Suprapubic skin (tissue), 4 donors: Measurements from ENCODE around the gene IKZF1. TPM values are rescaled to one million over a fixed set of nuclear protein-coding genes. Genes with fewer than 3 reads are reported as not detected.

Source experiments
- DNase-seq, 2 donors: peaks; one replicate each; pipeline ENCODE4 v3.0.0-alpha.2; 2019; ENCODE audit warnings: low spot score in 2 of 2
- H3K27ac ChIP-seq: fragments of 200-600 bp; sonication (generic); one replicate; pipeline ENCODE4 v1.5.1; 2019
- H3K27me3 ChIP-seq: fragments of 200-600 bp; sonication (generic); one replicate; pipeline ENCODE4 v1.5.1; 2019
- H3K36me3 ChIP-seq: fragments of 200-600 bp; sonication (generic); one replicate; pipeline ENCODE4 v1.5.1; 2019
- H3K4me1 ChIP-seq: fragments of 200-600 bp; sonication (generic); one replicate; pipeline ENCODE4 v1.5.1; 2019
- H3K4me3 ChIP-seq: fragments of 200-600 bp; sonication (generic); one replicate; pipeline ENCODE4 v1.5.1; 2019; ENCODE audit warnings: mild to moderate bottlenecking
- H3K9me3 ChIP-seq: fragments of 200-600 bp; sonication (generic); one replicate; pipeline ENCODE4 v1.5.1; 2019
- EP300 ChIP-seq: sonication (generic); formaldehyde crosslinking; IDR thresholded peaks from one replicate; pipeline ENCODE4 v1.6.1; 2017; ENCODE audit warnings: antibody characterized with exemption
- POLR2A ChIP-seq, 2 donors: fragments of 450-650 bp; IDR thresholded peaks; one replicate each; pipeline ENCODE4 v1.6.1; 2017; ENCODE audit warnings: antibody characterized with exemption in 2 of 2, mild to moderate bottlenecking in 2 of 2, moderate library complexity in 2 of 2
- POLR2AphosphoS5 ChIP-seq, 3 donors: sonication (generic); formaldehyde crosslinking; IDR thresholded peaks; one replicate each; pipeline ENCODE4 v1.6.1; 2017; ENCODE audit warnings: antibody characterized with exemption in 3 of 3
- WGBS: methylation state at CpG from one replicate; pipeline ENCODE4 v1.1.5; 2018; 5-methylcytosine and 5-hydroxymethylcytosine counted together
- total RNA-seq, 4 donors: library from RNA; depleted of rRNA; stranded (reverse); fragments of >200 nt; gene quantifications; one replicate each; pipeline ENCODE4 v1.1.0, GENCODE V29; 2016
- TF ChIP-seq, protein P1 (sequence below), 2 donors: fragments of 200-600 bp in 1 of 2; fragments of 450-650 bp in 1 of 2; sonication (generic) in 1 of 2; IDR thresholded peaks; one replicate each; pipeline ENCODE4 v1.5.1; 2016 to 2019; ENCODE audit warnings: antibody characterized with exemption in 2 of 2, mild to moderate bottlenecking in 1 of 2, moderate library complexity in 1 of 2

IKZF1 gene
- total RNA-seq, 4 donors from 2014 or later: 3.2 to 17.5 (median 6.2) TPM

DNA sequence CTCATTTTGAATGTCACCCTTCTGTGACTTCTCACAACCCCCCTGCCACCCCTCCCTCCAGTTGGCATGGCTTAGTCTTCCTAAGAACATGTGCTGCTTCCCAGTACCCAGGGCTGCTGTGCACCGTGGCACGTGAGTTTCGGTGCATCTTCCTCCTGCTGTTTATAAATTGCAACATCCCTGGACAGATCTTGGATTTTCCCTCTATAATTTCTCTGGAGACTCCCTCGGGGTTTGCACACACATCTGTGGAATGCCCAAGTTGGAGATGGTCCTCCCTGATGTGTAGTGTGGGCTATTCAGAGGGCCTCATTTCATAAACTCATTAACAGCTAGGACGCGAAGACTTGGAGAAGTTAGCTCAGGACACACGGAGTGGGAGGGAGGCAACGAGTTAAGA, 52.9 kb downstream of the IKZF1 start:
- Histone ChIP-seq H3K27me3 (no peaks in the 10 kb centered on the region), H3K9me3 (no peaks in the 10 kb centered on the region), H3K4me3 (no peak overlapping the region), H3K27ac (no peak overlapping the region), H3K4me1 (no peaks in the 10 kb centered on the region), H3K36me3 (no peaks in the 10 kb centered on the region)
- DNase-seq: no peak
- TF ChIP-seq POLR2A (IDR thresholded peaks at IDR 0.05) (no peak), EP300 (no peak), POLR2AphosphoS5 (IDR thresholded peaks at IDR 0.05) (no peak)
- TF ChIP-seq, protein P1, sequence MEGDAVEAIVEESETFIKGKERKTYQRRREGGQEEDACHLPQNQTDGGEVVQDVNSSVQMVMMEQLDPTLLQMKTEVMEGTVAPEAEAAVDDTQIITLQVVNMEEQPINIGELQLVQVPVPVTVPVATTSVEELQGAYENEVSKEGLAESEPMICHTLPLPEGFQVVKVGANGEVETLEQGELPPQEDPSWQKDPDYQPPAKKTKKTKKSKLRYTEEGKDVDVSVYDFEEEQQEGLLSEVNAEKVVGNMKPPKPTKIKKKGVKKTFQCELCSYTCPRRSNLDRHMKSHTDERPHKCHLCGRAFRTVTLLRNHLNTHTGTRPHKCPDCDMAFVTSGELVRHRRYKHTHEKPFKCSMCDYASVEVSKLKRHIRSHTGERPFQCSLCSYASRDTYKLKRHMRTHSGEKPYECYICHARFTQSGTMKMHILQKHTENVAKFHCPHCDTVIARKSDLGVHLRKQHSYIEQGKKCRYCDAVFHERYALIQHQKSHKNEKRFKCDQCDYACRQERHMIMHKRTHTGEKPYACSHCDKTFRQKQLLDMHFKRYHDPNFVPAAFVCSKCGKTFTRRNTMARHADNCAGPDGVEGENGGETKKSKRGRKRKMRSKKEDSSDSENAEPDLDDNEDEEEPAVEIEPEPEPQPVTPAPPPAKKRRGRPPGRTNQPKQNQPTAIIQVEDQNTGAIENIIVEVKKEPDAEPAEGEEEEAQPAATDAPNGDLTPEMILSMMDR (IDR thresholded peaks at IDR 0.05): no peak
- WGBS: 81% methylated on average over 8 of the region's 8 CpGs

DNA sequence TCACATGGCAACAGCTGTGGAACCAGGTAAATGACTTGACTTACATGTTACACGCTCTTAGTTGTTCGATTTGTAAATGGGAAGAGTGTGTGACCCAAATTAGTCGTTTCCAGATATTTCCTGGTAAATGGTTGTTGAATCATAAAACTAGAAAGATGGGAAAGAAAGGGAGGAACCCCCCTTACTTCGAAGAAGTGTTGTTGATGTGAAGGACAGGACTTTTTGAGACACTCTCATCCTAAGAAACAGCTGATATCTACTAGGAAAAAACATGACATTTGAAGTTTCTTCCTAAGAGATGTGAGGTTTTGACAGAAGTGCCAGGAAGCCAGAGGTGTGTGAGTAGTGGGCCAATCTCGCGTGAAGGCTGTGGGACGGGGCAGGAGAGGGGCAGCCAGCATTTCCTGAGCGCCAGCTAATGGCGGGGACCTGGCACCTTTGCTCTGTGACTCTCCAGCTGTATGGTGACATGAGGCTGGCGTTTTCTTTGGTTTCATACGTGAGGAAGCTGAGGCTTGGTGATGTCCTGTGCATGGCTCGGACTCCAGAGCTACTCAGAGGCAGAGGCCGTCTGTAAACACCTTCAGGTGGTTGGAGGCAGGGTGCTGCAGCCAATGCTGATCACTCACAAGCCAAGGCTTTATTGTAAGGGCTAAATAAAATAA, 53.7 kb downstream of the IKZF1 start:
- DNase-seq: no peak
- Histone ChIP-seq H3K36me3 (no peaks in the 10 kb centered on the region), H3K4me1 (no peaks in the 10 kb centered on the region), H3K27ac (no peak overlapping the region), H3K9me3 (no peaks in the 10 kb centered on the region), H3K4me3 (no peak overlapping the region), H3K27me3 (no peaks in the 10 kb centered on the region)
- no peak for TF ChIP-seq POLR2AphosphoS5 (IDR thresholded peaks at IDR 0.05)
- no peak for TF ChIP-seq EP300
- TF ChIP-seq, protein P1 (IDR thresholded peaks at IDR 0.05): no peak
- no peak for TF ChIP-seq POLR2A (IDR thresholded peaks at IDR 0.05)
- WGBS: 71% methylated on average over 13 of the region's 13 CpGs

DNA sequence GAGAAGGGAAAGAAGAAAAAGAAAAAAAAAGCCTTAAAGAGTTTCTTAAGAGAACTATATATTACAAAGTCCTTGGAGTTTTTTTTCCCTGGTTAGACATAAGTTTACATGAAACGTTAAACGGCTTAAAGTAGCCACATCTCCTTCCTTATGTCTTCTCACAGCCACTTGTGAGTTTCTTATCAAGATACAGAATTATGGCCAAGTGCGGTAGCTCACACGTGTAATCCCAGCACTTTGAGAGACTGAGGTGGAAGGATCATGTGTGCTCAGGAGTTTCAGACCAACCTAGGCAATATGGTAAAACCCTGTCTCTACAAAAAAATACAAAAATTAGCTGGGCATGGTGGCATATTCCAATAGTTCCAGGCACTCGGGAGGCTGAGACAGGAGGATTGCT, 54.3 kb downstream of the IKZF1 start:
- no peaks in the 10 kb centered on the region for H3K9me3 ChIP-seq
- DNase-seq: no peak
- no peak overlapping the region for H3K27ac ChIP-seq
- no peaks in the 10 kb centered on the region for H3K36me3 ChIP-seq
- WGBS: 80% methylated on average over 5 of the region's 5 CpGs
- no peak for TF ChIP-seq EP300
- TF ChIP-seq POLR2AphosphoS5 (IDR thresholded peaks at IDR 0.05): no peak
- TF ChIP-seq, protein P1 (IDR thresholded peaks at IDR 0.05): no peak
- no peak for TF ChIP-seq POLR2A (IDR thresholded peaks at IDR 0.05)
- H3K27me3 ChIP-seq: no peaks in the 10 kb centered on the region
- no peak overlapping the region for H3K4me3 ChIP-seq
- no peaks in the 10 kb centered on the region for H3K4me1 ChIP-seq

DNA sequence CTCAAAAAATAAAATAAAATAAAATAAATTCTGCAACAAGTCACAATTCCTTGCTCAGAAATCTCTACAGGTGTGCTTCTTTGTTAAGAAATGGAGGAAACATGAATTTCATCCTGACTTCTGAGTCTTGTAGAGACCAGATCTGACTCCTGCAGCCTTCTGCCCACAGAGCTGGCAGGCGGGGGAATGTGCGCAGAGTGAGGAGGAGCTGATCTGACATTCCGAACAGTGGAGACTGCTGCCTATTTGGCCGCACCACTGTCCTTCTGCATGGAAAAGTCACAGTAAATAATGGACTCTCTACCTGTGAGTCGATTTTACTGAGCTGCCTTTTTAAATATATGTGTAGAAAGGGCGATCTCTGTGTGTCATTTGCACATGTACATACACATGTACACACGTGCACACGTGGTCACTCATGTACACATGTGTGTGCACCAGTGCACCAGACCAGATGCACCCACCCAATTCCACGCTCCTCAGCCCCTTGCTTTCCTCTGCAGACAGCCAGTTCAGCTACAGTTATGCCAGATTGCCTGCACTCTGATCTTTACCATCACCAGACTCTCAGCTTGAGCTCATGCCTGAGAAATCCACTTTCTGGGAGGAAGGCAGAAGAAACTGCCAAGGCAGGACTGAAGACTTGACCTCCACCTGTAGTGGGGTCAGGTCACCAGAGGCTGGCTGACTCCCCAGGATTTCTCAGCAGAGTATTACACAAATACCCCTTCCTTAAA, 54.9 kb downstream of the IKZF1 start:
- WGBS: 90% methylated on average over 9 of the region's 9 CpGs
- H3K27ac ChIP-seq: no peak overlapping the region
- no peaks in the 10 kb centered on the region for H3K4me1 ChIP-seq
- H3K36me3 ChIP-seq: no peaks in the 10 kb centered on the region
- TF ChIP-seq POLR2A (IDR thresholded peaks at IDR 0.05) (no peak), POLR2AphosphoS5 (IDR thresholded peaks at IDR 0.05) (no peak), EP300 (no peak)
- TF ChIP-seq, protein P1 (IDR thresholded peaks at IDR 0.05): no peak
- DNase-seq: no peak
- H3K27me3 ChIP-seq: no peaks in the 10 kb centered on the region
- H3K4me3 ChIP-seq: no peak overlapping the region
- no peaks in the 10 kb centered on the region for H3K9me3 ChIP-seq
